Sciatic nerve (tissue), 2 donors: ENCODE results near the gene SPATA19. TPM values are rescaled to one million over a fixed set of nuclear protein-coding genes. Genes with fewer than 3 reads are reported as not detected.

ENCODE experiments used
- ATAC-seq: fragments of 200-7000 bp; cut with Tn5 transposase; one replicate; pipeline ENCODE4 v1.9.1; 2020; ENCODE audit warnings: mild to moderate bottlenecking, moderate library complexity
- DNase-seq: peaks from one replicate; pipeline ENCODE4 v3.0.0-alpha.2; 2020; ENCODE audit warnings: low spot score
- intact Hi-C: fragments of 100-400 bp; cut with DNase I; formaldehyde crosslinking; loops from one replicate; pipeline ENCODE4 v1.14.2; 2022
- total RNA-seq: library from RNA; stranded (reverse); fragmentation: NEBNext Ultra II Directional; extraction: Animal tissue kit (Norgen Biotek cat#: 25700); gene quantifications from one replicate; pipeline ENCODE4 v1.2.1, GENCODE V29; 2021
- donor health status: DM: no; HTN: no; CAD: no.
- donor health status: DM: no; HTN: no; CAD: no.

SPATA19 gene
- total RNA-seq, 1 donor from 2014 or later: not detected

DNA sequence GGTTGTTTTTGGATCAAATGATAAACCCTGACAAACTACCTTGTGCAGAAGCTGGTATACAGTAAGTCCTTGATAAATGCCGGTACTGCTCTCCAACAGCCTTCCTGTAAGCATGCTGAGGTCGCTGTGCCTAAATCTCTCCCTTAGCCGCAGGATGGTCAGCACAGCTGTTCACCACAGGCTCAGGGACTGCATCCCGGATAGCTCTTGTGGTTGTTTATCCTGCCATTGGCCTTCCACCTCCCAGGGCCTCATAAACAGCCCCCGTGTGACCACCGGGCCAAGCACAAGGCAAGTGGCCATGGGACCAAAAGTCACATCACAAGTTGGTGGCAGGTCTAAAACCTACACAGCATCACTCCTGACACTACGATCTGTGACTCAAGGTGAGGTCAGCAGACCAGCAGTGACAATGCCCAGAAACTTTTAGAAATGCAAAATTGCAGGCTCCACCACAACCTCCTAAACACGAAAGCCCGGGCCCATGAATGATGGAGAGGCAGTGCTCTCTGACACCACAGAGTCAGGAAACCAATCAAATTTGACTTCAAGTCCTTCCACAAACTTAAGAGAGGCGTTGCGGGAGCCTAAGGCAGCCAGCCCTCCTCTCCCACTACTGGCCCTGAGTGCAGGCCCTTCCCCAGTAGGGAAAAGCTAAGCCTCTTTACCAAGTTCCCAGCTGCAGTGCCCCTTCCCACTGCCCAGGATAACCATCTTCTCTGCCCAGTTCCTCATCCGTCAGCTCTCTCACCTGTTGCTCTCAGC is 3.9 kb downstream of the SPATA19 start:
- intact Hi-C loops: no loop called here
- ATAC-seq (no peak), DNase-seq (no peak)

DNA sequence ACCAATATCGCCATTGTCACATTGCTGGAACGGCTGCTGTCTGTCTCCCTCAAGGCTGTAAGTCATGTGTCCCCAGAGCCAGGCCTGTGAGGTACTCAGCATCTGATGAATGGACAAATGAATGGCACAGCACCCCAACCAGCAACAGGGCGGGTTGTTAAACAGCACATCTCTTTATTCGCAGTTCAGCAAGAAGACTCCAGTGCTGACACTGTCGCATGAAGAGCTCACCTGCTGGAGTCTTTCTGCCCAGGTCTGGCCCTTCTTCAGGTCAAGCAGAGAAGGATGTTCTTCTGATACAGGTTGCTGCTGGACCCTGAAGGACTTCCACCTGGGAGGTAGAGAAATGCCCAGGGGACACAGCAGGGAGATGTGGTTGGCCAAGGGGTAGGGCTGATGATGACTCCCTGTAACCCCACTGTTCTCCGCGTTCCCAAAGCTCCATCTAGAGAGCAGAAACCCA is 4.8 kb downstream of the SPATA19 start:
- no peak for ATAC-seq
- intact Hi-C loops: no loop called here
- no peak for DNase-seq

DNA sequence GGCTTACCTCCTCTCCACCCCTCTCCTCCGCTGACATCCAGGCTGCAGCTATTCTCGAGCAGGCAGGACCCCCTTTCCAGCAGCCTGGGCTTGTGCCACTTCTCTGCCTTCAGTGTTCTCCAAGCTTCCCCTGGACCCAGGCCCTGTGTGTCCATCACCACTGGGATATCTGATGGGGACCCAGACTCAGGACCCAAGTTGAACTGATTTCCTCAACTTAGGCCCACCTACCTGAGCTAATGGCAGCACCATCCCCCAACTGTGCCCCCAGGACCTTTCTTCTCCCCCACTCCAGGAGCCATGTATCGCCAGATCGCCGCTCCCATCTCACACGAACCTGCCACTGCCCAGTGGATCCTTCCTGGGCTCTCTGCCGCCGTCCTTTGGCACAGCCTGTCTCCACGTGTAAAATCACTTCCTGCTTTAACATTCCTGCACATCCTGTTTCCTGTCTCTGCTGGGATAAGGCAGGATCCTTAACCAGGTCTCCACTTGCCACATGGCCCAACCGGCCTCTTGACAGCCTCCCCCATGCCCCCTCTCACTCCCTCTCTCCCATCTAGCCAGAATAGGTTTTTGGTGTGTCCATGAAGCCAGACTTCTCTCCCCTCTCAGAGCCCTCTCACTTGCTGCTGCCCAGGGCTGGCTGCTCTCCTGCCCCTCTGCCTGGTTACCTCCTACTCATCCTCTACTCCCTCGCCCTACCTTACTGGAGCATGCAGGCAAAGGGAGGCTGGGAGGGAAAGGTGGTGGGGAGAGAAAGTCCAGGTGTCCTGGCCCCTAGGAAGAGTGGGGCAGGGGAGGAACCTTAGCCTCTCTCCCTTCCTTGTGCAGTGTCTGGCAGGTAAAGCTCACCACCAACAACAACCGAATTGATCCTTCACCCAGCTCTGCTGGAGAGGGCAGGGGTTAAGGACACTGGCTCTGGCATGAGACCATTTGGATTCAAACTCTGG is 9.4 kb downstream of the SPATA19 start:
- DNase-seq: no peak
- intact Hi-C loops: no loop called here
- no peak for ATAC-seq

DNA sequence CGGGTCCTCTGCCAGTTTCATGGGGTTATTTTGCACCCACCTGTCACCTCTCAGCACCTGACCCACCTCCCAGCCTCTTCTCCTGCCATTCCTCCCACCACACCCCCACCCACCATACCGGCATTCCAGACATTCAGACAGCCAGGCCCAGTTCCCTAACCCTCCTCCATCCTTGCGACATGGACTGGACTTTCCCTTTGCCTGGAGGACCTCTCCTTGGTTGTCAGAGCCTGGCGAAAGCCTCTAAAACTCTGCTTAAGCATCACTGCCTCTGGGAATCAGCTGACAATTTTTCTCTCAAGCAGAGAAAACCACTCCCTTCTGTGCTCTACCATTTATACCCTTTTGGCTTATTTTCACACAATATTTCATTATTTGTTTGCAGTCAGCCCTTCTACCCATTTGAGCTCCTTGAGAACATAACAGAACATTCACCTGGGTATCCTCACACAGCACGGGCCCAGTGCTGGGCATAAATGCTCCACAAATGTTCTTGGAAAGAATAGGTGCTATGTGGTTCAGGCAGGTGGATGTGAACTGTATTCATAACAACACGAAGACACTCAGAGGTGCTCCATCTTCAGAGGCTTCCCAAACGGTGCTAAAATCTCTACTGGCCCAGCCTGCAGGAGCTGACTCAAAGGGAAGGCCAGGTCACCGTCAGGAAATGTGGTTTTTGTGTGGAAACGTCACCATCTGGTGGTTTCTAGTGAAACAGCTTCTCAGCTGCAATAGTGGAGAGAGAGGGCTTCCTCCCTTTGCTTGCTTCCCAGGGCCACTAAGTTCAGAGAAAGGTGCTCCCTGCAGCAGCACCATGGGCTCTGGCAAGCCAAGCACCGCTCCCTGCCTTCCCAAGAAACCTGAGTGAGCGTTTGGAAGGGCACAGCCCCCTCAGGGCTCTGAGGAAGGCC is 10.4 kb downstream of the SPATA19 start:
- ATAC-seq (peak; percentile 77), DNase-seq (no peak)
- intact Hi-C loops: no loop called here

DNA sequence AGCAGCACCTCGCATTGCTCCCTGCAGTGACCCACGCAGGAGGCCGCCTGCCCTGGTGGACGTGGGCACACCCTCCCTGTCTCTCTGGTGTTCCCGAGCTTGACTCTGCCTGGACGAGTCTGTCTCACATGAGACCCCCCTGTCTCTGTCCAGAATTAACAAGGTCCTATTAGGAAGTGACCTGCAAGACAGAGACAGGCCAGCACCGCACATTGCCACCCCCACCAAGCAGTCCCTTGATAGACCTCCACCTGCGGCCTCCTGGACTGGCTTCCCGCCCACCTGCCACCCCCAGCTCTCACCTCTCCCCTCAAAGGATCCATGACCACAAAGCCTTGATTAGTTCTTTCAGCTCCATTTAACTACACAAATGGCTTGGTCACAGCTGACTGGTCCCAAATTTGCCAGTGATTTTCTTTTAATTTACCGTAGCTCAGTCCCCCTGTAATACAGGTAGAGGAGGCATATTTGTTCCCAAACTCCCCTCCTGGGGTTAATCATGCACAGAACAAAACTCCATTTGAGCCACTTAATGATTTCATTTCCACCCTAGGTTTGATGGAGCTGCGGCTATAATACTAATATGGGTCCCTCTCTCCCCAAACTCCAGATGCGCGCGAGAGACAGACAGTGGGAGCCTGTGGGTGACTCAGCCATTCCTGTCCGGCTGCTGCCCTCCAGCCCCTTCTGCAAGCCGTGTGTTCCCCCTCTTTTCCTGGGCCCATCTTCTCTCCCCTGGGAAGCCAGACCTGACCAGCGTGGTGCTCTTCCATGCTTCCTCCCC is 11.2 kb downstream of the SPATA19 start:
- ATAC-seq (peak; percentile 19), DNase-seq (no peak)
- intact Hi-C loops: no loop called here

DNA sequence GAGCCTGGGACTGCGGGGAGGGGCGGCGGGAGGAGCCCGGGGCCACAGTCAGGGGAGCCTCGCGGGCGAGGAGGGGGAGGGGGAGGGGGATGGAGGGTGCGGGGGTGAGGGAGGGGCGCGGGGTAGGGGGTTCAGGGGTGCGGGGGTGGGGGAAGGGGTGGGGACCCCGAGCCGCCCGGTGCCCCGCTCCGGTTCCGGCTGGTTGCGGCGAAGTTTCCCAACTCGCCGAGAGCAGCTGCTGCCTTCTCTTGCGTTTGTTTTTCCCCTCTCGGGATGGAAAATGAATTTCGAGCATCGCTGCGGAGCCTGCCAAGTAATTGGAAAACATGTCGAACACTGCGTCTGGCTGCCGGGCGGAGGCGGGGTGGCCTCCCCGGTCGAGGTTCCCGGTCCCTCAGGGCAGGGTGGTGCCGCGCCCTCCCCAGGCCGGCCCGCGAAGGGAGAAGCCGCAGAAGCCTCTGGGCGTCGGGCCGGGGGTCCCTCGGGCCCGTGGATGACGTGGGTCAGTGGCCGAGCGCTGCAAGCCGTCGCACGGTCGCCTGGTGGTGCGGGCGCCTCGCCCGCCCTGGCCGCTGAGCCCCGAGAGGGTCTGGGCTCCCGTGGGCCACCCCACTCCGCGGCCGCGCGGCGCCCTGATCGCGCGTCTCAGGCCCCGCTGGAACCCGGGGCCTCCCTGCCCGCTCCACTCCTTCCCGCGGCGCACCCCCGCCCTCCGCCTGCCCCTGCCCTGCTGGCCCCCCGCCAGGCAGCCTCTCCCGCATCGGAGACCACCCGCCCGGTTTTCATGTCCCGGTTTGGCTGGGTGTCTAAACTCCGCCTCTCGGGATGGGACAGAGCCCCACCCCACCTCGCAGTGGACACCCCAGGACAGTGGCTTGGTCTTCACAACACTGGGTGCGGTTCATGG is 12.1 kb downstream of the SPATA19 start:
- intact Hi-C loops: no loop called here
- DNase-seq: peak; percentile 74
- peak; percentile 62 for ATAC-seq

DNA sequence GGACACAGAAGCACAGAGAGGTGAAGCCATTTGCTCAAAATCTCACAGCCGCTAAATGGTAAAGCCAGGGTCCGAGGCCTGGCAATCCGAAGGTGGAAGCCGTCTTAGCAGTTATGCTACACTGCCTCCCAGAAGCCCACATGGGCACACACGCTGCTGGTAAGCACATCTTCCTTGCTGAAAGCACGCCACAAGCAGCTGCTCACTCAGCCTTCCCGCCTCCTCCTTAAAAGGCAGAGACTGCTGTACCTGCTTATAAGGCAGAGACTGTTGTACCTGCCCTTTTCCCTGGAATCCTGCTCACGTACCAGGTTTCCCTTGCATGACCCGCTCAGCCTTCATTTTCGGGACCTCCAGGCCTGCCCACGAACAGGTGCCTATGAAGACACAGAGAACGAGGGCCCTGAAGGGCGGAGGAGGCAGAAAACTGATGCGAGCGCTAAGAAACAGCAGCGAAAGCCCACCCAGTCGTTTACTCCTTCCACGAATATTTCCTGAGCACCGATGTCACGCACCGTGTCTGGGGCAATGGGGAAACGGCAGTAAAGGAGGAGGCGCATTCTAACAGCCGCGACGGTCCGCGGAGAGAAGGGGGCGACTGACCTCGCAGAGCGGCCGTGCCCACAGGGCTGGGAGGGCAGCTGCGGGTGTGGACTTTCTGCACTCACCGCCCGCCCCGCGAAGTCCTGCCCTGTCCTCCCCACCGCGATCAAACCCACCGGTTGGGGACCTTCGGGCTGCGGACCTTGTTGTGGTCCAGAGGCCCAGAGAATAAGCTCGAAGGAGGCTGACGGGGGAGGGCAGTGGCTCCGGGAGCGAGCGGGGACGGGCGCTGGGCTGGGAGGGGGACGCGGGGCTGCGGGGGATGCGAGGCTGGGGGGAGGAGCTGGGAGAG is 13.0 kb downstream of the SPATA19 start:
- DNase-seq: no peak
- no peak for ATAC-seq
- intact Hi-C loops: no loop called here

DNA sequence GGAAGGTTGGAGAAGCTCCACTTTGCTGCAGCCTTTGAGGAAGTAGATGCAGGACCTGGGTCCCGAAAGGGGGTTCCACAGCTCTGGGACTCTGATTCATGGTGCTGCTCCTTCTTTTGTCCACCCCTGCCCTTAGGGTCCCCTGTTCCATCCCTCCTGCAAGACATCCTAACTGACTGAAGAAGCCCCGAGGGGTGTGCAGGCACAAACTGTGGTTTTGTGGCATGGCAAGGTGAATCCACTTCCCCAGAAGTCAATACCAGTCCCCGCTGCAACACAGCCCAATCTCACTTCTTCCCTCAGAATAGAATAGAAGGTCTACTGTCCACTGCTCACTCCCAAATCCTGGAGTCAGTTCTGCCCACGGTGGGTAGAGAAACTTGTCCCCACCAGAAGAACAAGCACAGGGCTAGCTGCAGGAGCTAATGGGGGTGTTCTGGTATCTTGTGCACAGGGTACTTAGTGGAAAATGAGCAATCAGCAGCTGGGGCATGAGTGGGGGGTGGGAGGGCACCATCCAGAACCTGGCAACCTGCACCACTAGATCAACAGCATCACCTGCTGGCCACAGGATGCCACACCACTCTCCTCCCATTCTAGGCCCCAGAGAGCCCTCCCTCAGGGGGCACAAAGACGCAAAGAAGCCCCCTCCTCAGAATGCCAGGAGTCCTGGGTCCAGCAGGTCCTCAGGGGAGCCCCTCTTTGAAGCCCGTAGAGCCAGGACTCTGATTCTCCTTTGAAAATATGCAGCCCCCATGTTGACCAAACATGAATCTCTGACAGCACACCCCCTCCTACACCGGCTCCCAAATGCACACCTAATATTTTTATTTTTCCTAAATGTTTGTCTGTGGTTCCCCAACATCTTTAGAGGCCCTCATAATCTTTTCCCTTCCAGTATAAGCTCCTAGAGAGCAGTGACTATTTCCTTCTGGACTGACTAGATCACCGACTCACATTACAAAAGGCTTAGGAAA is 14.1 kb downstream of the SPATA19 start:
- ATAC-seq: no peak
- intact Hi-C loops: no loop called here
- DNase-seq: no peak

DNA sequence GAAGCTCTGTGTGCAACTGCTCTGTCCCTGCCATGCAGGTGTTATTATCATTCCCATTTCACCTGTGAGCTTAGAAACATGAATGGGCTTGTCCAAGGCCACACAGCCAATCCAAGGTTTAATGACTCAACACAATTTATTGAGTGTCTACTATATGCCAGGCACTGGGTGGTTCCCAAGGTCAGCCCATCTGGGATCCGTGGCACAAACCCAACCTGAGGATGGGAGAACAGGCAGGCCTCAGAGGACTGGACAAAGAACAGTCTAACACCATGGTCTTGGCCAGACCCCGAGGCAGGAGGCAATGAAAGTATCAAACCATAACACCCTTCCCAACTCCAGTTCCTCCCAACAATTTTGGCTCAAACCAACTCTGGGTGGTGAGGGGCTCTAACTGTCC is 15.7 kb downstream of the SPATA19 start:
- no peak for DNase-seq
- ATAC-seq: no peak
- intact Hi-C loops: no loop called here

DNA sequence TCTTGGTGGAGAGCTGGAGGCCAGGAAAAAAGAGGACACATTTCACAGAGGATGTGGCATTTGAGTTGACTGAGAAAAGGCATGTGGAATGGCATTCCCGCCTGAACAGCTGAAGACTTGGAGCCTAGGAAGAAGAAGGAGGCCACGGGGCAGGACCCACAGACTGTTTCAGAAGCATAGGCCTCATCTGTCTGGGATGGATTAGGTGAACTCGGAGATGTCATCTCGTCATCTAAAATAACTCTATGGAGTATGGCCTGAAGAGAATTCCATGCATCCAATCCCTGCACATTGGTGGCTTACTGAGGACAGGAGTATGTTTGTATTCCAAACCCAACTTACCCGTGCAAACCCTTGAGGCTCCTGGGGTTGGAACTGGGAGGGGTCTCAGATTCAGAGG is 16.4 kb downstream of the SPATA19 start:
- DNase-seq (no peak), ATAC-seq (no peak)

DNA sequence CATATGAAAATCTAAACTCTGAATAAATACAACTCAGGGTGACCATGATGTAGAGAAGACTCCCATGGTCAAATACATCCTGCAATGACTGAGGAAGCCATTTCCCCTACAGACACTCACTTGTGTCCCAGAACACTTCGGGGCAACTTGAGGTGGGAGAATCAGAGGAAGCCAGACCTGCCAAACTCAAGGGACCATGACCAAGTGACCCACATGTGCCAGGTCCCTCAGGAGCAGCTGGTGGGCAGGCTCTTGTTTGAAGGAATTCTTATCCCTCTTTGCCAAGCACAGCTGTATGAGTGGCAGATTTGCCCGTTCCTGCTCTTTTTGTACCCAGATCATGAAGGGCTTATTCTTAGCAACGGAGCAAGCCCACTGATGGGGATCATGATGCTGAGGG is 17.8 kb downstream of the SPATA19 start:
- DNase-seq (no peak), ATAC-seq (no peak)
- intact Hi-C loops: no loop called here

More for the DNA sequence above, 16.4 kb downstream of the SPATA19 start:
- intact Hi-C loops: no loop called here

DNA sequence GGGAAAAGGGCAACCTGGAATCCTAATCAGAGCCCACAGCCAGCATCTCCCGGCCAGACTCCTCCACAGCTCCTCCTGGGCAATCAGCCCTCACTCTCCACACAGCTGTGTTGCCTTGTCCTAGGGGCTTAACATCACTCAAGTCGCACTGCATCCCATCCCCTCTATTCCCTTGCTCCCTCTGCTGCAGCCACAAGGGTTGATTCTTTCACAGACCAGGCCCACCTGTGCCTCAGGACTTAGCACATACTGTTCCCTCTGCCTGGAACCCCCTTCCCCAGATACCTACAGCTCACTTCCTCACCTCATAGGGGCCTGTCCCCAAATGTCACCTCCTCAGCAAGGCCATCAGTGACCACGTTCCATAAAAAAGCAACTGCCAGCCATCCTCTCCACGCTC is 18.4 kb downstream of the SPATA19 start:
- ATAC-seq (no peak), DNase-seq (no peak)
- intact Hi-C loops: no loop called here

DNA sequence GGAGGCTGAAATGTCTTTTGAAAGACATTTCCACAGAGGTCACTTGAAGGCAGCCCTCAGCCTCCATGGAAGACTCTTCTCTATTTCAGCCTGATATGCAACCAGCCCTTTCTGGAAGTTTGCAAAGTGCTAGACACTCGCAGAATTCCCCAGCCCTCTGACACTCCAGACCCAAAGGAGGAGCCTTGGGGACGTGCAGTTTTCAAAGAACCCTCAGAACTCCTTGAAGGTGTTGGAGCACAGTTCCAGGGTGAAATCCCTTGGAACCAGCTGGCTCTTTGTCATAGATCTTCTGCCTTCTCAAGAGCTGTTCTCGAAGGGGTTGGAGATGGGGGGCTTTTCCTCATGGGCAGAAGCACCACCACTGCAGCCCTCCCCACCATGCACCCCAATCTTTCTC is 19.6 kb downstream of the SPATA19 start:
- intact Hi-C loops: no loop called here
- no peak for ATAC-seq
- DNase-seq: no peak

DNA sequence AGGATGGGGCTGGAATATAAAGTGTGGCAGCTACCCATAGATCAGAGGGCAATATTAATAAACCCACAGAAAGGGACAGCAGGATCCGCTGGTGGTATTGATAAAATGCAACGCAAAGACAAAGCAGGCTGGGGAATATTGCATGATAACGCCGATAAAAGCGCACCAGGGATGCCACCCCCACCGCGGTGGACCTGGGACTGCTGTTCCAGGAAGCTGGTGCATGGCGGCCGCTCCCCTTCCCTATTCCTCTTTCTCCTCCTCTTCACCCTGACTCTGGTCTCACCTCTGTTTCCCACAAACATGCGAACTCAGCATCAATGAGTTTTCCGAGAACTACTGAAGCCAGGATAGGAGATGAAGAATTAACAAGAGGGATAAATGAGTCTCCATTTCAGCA is 20.2 kb downstream of the SPATA19 start:
- ATAC-seq (no peak), DNase-seq (no peak)
- intact Hi-C loops: no loop called here

DNA sequence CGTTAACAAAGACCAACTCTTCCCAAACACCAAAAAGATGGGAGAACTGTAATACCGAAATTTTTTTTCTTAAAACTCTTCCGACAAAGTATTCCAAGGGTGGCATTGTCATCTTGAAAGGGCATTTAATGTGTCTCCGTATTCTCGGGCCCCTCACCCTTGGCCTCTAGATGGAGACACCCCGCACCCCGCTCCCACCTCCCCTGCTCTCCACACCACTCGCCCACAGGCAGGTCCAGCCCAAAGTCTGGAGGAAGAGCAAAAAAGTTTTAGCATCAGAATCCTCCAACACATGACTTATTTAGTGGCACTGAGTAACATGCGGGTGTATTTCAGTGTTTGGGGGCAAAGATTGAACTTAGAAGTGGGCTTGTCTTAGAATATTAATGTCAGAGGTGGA is 20.7 kb downstream of the SPATA19 start:
- ATAC-seq (no peak), DNase-seq (no peak)
- intact Hi-C loops: no loop called here
